ENCODE results near the gene AOC2. TPM values are rescaled to one million over a fixed set of nuclear protein-coding genes. Genes with fewer than 3 reads are reported as not detected.

The AOC2 gene
- total and polyA plus RNA-seq, 2 of the 13 experiments (the other 11 are each of a cell fraction or from before 2014, with no cell fraction given): 1.2 to 3.3 TPM

GRCh38 chr17:42878123-42878880 is 33.9 kb downstream of the AOC2 start (continued):
- TF ChIP-seq MXD4 (CRISPR knock-in tag; IDR thresholded peaks at IDR 0.05) (no peak), ZXDC (CRISPR knock-in tag; IDR thresholded peaks at IDR 0.05) (no peak), ZNF704 (CRISPR knock-in tag; IDR thresholded peaks at IDR 0.05; ENCODE audit: borderline replicate concordance) (0 out of 2 replicates have a peak, but pooled peaks have one; percentile 36), SOX5 (CRISPR knock-in tag; IDR thresholded peaks at IDR 0.05; ENCODE audit: borderline replicate concordance) (peak; percentile 22; the same call in 1 of the 2 replicates), NRL (CRISPR knock-in tag; IDR thresholded peaks at IDR 0.05; ENCODE audit: borderline replicate concordance) (0 out of 2 replicates have a peak, but pooled peaks have one; percentile 25), LCORL (IDR thresholded peaks at IDR 0.05) (no peak), LCORL (CRISPR knock-in tag; IDR thresholded peaks at IDR 0.05) (peak; percentile 97), ZIK1 (CRISPR knock-in tag; IDR thresholded peaks at IDR 0.05; ENCODE audit: borderline replicate concordance, low read depth) (no peak), ZFX (CRISPR knock-in tag; IDR thresholded peaks at IDR 0.05; ENCODE audit: low read depth) (peak; percentile 40; the same call in 1 of the 2 replicates), ARID5B (CRISPR knock-in tag; IDR thresholded peaks at IDR 0.05) (peak; percentile 65), ZNF687 (CRISPR knock-in tag; IDR thresholded peaks at IDR 0.05) (peak; percentile 91), ZNF3 (CRISPR knock-in tag; IDR thresholded peaks at IDR 0.05) (no peak), USF2 (IDR thresholded peaks at IDR 0.05; ENCODE audit: low read depth, low read length) (0 out of 2 replicates have a peak, but pooled peaks have one; percentile 20), USF2 (CRISPR knock-in tag; IDR thresholded peaks at IDR 0.05; ENCODE audit: borderline replicate concordance) (peak; percentile 80; the same call in 1 of the 2 replicates)

Data from HepG2 (cell line).